ENCODE results near the gene C17orf107. TPM values are rescaled to one million over a fixed set of nuclear protein-coding genes. Genes with fewer than 3 reads are reported as not detected.

C17orf107 gene
- total and polyA plus RNA-seq, 2 experiments from 2014 or later = 8.8 to 9.1 TPM

DNA sequence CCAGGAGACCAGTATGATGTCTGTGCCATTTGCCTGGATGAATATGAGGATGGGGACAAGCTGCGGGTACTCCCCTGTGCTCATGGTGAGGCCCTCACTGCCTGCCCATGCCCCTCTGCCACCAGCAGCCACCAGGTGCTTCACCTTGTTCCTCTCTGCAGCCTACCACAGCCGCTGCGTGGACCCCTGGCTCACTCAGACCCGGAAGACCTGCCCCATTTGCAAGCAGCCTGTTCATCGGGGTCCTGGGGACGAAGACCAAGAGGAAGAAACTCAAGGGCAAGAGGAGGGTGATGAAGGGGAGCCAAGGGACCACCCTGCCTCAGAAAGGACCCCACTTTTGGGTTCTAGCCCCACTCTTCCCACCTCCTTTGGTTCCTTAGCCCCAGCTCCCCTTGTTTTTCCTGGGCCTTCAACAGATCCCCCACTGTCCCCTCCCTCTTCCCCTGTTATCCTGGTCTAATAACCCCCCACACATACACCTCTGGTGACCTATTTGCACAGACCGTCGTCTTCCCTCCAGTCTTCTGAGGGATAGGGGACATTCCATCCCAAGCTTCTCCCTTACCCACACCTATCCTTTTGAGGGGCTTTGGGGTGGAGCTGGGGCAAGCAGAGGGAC is 45.3 kb downstream of the C17orf107 start:
- no peaks in the 10 kb centered on the region for H3K36me3 ChIP-seq (replicated peaks; ENCODE audit: insufficient read depth, low read depth)

DNA sequence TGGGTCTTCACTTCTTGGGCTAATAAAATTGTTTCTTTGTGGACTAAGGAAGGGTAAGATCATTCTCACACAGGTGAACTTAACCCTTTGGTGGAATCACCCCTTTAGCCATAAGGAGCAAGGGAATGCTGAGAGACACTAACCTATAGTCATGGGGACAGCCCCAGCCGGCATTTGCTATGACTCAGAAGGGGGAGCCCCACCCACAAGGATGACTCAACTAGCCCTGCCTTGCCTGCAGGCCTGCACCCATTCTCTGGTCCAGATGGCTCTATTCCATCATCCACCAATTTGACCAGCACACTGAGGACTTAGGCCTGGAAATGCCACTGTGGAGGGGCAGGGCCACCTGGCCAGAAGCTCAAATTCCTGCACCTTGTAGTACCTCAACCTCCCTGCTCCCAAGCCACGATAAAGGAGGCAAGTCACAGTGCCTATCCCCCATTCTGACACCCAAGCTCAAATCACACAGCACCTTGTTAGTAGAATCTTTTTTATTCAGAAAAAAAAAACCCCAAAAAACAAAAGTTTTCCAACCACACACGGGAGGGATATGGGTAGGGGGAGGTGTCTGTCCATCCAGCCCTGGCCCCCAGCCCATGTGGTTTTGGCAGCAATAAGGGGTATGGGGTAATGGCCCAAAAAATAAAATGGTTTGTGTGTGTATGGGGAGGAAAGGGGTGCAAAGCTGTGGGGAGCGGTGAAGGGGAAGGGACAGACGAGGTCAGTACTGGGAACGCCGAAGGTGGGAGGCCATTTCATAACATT is 46.0 kb downstream of the C17orf107 start:
- peaks cover 21% of the 10 kb centered on the region for H4K20me1 ChIP-seq (ENCODE audit: insufficient read depth, poor library complexity, severe bottlenecking)
- peak; percentile 82 for DNase-seq (ENCODE audit: low spot score)
- H2AFZ ChIP-seq = no peak overlapping the region
- H3K4me2 ChIP-seq = peak overlapping the region; percentile 86
- no peak overlapping the region for H3K4me3 ChIP-seq
- peak overlapping the region; percentile 100 for H3K27ac ChIP-seq
- H3K4me1 ChIP-seq (ENCODE audit: insufficient read depth) = peaks cover 31% of the 10 kb centered on the region
- H3K9me3 ChIP-seq (ENCODE audit: low read depth) = no peaks in the 10 kb centered on the region
- H3K79me2 ChIP-seq = peaks cover 66% of the 10 kb centered on the region
- no peaks in the 10 kb centered on the region for H3K27me3 ChIP-seq
- no peak for TF ChIP-seq EZH2phosphoT487 (IDR thresholded peaks at IDR 0.05; ENCODE audit: low read depth, severe bottlenecking, unreplicated experiment)
- TF ChIP-seq, protein P1, sequence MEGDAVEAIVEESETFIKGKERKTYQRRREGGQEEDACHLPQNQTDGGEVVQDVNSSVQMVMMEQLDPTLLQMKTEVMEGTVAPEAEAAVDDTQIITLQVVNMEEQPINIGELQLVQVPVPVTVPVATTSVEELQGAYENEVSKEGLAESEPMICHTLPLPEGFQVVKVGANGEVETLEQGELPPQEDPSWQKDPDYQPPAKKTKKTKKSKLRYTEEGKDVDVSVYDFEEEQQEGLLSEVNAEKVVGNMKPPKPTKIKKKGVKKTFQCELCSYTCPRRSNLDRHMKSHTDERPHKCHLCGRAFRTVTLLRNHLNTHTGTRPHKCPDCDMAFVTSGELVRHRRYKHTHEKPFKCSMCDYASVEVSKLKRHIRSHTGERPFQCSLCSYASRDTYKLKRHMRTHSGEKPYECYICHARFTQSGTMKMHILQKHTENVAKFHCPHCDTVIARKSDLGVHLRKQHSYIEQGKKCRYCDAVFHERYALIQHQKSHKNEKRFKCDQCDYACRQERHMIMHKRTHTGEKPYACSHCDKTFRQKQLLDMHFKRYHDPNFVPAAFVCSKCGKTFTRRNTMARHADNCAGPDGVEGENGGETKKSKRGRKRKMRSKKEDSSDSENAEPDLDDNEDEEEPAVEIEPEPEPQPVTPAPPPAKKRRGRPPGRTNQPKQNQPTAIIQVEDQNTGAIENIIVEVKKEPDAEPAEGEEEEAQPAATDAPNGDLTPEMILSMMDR (IDR thresholded peaks at IDR 0.05; ENCODE audit: poor library complexity) = no peak
- TF ChIP-seq EZH2 (IDR thresholded peaks at IDR 0.05; ENCODE audit: borderline replicate concordance) = no peak
- no peaks in the 10 kb centered on the region for H3K36me3 ChIP-seq (replicated peaks; ENCODE audit: insufficient read depth, low read depth)
- WGBS (ENCODE audit: low lambda C conversion rate, missing lambda C conversion rate) = 70% methylated on average over 7 of the region's 7 CpGs
- H3K9me2 ChIP-seq (replicated peaks; ENCODE audit: insufficient read depth) = no peaks in the 10 kb centered on the region

More for the DNA sequence above, 45.3 kb downstream of the C17orf107 start:
- 81% methylated on average over 8 of the region's 8 CpGs for WGBS (ENCODE audit: low lambda C conversion rate, missing lambda C conversion rate)
- Histone ChIP-seq H3K4me1 (ENCODE audit: insufficient read depth) (peaks cover 27% of the 10 kb centered on the region), H2AFZ (no peak overlapping the region), H3K4me2 (peak overlapping the region; percentile 86), H3K9me3 (ENCODE audit: low read depth) (no peaks in the 10 kb centered on the region), H3K4me3 (no peak overlapping the region), H4K20me1 (ENCODE audit: insufficient read depth, poor library complexity, severe bottlenecking) (peaks cover 21% of the 10 kb centered on the region), H3K27me3 (no peaks in the 10 kb centered on the region), H3K79me2 (peaks cover 66% of the 10 kb centered on the region), H3K9me2 (replicated peaks; ENCODE audit: insufficient read depth) (no peaks in the 10 kb centered on the region), H3K27ac (peak overlapping the region; percentile 91)
- no peak for DNase-seq (ENCODE audit: low spot score)
- TF ChIP-seq, protein P1 (IDR thresholded peaks at IDR 0.05; ENCODE audit: poor library complexity) = no peak
- TF ChIP-seq EZH2 (IDR thresholded peaks at IDR 0.05; ENCODE audit: borderline replicate concordance) = no peak
- no peak for TF ChIP-seq EZH2phosphoT487 (IDR thresholded peaks at IDR 0.05; ENCODE audit: low read depth, severe bottlenecking, unreplicated experiment)

DNA sequence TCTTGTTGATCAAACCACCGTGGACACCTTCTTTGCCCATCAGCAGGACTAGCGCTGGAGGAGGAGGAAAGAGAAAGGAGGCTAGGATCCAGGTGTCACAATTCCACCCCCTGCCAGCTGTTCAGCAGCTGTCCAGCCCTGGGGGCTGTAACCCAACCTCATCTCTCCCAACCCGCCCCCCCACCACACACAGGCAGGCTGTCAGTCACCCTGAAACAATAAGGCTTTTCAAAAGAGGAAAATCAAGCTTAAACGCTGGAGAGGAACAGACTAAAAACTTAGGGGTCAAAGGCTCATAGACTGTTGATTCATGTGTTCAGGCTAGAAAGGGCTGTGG is 46.6 kb downstream of the C17orf107 start:
- Histone ChIP-seq H3K4me1 (ENCODE audit: insufficient read depth) (peaks cover 36% of the 10 kb centered on the region), H3K4me2 (peak overlapping the region; percentile 86), H3K4me3 (no peak overlapping the region), H3K79me2 (peaks cover 63% of the 10 kb centered on the region), H3K36me3 (replicated peaks; ENCODE audit: insufficient read depth, low read depth) (no peaks in the 10 kb centered on the region), H3K9me3 (ENCODE audit: low read depth) (no peaks in the 10 kb centered on the region), H4K20me1 (ENCODE audit: insufficient read depth, poor library complexity, severe bottlenecking) (peaks cover 21% of the 10 kb centered on the region), H3K27ac (peak overlapping the region; percentile 100), H3K9me2 (replicated peaks; ENCODE audit: insufficient read depth) (no peaks in the 10 kb centered on the region), H2AFZ (no peak overlapping the region), H3K27me3 (no peaks in the 10 kb centered on the region)
- no peak for DNase-seq (ENCODE audit: low spot score)
- TF ChIP-seq EZH2 (IDR thresholded peaks at IDR 0.05; ENCODE audit: borderline replicate concordance) = no peak
- TF ChIP-seq, protein P1 (IDR thresholded peaks at IDR 0.05; ENCODE audit: poor library complexity) = no peak
- TF ChIP-seq EZH2phosphoT487 (IDR thresholded peaks at IDR 0.05; ENCODE audit: low read depth, severe bottlenecking, unreplicated experiment) = no peak
- 56% methylated on average over 4 of the region's 4 CpGs for WGBS (ENCODE audit: low lambda C conversion rate, missing lambda C conversion rate)

Measured in hepatocyte (in vitro differentiated cells).